ENCODE results near the gene CAPN8. TPM values are rescaled to one million over a fixed set of nuclear protein-coding genes. Genes with fewer than 3 reads are reported as not detected.

Gene CAPN8
- total RNA-seq, 4 donors from 2014 or later = 0.20 to 0.79 (median 0.40) TPM; not detected in 1

DNA sequence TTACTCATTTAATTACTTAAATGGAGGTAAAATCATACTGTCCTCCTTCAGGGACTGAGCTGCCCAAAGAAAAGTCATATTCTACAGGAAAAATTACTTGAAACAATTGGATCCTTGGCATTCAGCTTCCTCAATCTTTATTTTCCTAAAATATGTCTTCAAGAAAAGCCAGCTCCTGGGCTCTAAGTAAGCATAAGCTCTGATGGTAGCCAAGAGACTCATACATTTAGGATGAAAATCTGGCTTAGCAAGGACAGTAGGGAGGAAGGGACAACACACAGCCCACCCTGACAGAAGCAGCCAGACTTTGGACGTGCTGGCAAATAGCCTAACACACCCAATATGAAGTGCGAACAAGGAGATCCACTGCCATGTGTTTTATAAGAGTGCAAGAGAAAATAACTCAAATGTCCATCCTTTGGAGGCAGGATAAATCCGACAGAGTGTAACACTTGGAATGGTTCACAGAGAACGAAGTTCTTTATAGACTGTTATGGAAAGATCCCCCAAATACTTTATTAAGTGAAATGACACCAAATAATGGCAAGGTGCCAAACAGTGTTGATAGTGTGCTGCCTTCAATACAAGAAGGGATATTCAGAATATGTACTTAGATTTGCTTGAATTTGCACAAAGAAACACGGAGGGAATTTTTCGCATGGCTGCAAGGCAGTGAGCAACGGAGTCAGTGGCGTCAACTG, 14.1 kb downstream of the CAPN8 start:
- intact Hi-C loops (cut with DNase I) = no loop called here
- no peak for TF ChIP-seq POLR2A (IDR thresholded peaks at IDR 0.05)
- TF ChIP-seq, protein P1, sequence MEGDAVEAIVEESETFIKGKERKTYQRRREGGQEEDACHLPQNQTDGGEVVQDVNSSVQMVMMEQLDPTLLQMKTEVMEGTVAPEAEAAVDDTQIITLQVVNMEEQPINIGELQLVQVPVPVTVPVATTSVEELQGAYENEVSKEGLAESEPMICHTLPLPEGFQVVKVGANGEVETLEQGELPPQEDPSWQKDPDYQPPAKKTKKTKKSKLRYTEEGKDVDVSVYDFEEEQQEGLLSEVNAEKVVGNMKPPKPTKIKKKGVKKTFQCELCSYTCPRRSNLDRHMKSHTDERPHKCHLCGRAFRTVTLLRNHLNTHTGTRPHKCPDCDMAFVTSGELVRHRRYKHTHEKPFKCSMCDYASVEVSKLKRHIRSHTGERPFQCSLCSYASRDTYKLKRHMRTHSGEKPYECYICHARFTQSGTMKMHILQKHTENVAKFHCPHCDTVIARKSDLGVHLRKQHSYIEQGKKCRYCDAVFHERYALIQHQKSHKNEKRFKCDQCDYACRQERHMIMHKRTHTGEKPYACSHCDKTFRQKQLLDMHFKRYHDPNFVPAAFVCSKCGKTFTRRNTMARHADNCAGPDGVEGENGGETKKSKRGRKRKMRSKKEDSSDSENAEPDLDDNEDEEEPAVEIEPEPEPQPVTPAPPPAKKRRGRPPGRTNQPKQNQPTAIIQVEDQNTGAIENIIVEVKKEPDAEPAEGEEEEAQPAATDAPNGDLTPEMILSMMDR (IDR thresholded peaks at IDR 0.05) = no peak
- Histone ChIP-seq H3K4me3 (replicated peaks in 1 of 3) (no peak overlapping the region), H3K27me3 (no peaks in the 10 kb centered on the region), H3K9me3 (no peaks in the 10 kb centered on the region), H3K27ac (no peak overlapping the region), H3K36me3 (no peaks in the 10 kb centered on the region), H3K4me1 (no peaks in the 10 kb centered on the region)
- 77 to 80% methylated on average over 8 of the region's 8 CpGs for WGBS, 2 donors
- no peak for DNase-seq

DNA sequence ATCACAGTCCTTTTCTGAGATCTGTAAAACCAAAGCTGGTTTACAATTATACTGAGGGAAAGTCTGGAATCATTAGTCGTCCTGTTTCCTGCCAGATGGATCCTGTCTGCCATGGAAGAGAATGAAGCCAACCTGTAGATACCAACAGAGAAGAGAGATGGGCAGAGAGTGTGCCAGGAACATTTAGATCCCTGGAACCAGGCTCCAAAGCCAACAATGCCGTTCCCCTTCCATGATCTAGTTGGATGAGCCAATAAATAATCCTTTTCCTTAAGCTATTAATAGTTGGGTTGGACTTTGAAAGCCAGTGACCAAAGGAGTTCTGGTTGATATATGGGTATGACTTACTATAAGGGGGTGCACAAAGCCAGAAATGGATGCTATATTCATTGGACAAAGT, 15.0 kb downstream of the CAPN8 start:
- TF ChIP-seq, protein P1 (IDR thresholded peaks at IDR 0.05) = no peak
- no peak for TF ChIP-seq POLR2A (IDR thresholded peaks at IDR 0.05)
- no peaks in the 10 kb centered on the region for H3K36me3 ChIP-seq
- no peaks in the 10 kb centered on the region for H3K27me3 ChIP-seq
- H3K4me3 ChIP-seq (replicated peaks in 1 of 3) = no peak overlapping the region
- no peaks in the 10 kb centered on the region for H3K9me3 ChIP-seq
- no peak for DNase-seq
- 74 to 76% methylated on average over 2 of the region's 2 CpGs for WGBS, 2 donors
- H3K4me1 ChIP-seq = no peaks in the 10 kb centered on the region
- intact Hi-C loops (cut with DNase I) = no loop called here
- H3K27ac ChIP-seq = no peak overlapping the region

DNA sequence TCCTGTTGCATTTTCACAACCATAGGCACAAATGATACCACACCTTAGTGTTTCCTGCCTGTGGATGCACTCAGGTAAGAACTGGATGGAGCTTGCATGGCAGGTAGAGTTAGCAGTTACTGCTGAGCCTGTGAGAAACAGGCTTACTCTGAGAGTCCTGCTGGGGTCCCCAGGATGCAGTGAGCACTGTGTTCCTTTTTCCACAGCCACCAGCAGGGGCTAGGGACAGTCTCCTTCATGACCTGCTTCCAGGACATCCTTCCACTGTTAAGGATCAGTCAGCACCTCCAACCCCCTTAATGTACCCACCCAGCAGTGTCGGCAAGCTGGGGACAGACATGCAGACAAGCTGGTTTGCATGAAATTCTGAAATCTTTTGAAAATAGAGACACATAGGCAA, 16.3 kb downstream of the CAPN8 start:
- Histone ChIP-seq H3K9me3 (no peaks in the 10 kb centered on the region), H3K27ac (no peak overlapping the region), H3K27me3 (no peaks in the 10 kb centered on the region), H3K4me1 (no peaks in the 10 kb centered on the region), H3K36me3 (no peaks in the 10 kb centered on the region), H3K4me3 (replicated peaks in 1 of 3) (no peak overlapping the region)
- WGBS, 2 donors = 0 to 4% methylated on average over 1 of the region's 1 CpG
- DNase-seq = no peak
- TF ChIP-seq, protein P1 (IDR thresholded peaks at IDR 0.05) = no peak
- no peak for TF ChIP-seq POLR2A (IDR thresholded peaks at IDR 0.05)
- intact Hi-C loops (cut with DNase I) = no loop called here

DNA sequence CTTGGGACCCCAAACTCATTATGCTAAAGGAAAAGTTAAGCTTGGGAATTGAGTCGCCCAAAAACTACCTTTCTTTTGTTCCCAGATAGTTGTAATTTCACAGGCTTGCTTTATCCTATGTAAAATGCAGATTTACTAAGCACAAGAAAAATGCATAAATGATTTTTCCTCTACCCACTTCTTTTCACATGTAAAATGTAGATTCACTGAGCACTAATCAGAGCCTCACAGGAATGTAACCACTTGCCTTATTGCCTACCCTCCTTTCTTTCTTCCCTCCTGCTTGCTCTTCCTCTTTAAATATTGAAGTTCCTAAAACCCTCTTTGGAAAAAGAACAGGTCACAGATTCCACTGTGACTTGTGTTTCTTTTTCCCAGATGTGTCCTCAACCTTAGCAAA, 18.3 kb downstream of the CAPN8 start:
- Histone ChIP-seq H3K36me3 (no peaks in the 10 kb centered on the region), H3K27me3 (no peaks in the 10 kb centered on the region), H3K9me3 (no peaks in the 10 kb centered on the region), H3K27ac (no peak overlapping the region), H3K4me3 (replicated peaks in 1 of 3) (no peak overlapping the region), H3K4me1 (no peaks in the 10 kb centered on the region)
- intact Hi-C loops (cut with DNase I) = no loop called here
- 82 to 100% methylated on average over 1 of the region's 1 CpG for WGBS, 2 donors
- no peak for DNase-seq
- TF ChIP-seq, protein P1 (IDR thresholded peaks at IDR 0.05) = no peak
- no peak for TF ChIP-seq POLR2A (IDR thresholded peaks at IDR 0.05)

DNA sequence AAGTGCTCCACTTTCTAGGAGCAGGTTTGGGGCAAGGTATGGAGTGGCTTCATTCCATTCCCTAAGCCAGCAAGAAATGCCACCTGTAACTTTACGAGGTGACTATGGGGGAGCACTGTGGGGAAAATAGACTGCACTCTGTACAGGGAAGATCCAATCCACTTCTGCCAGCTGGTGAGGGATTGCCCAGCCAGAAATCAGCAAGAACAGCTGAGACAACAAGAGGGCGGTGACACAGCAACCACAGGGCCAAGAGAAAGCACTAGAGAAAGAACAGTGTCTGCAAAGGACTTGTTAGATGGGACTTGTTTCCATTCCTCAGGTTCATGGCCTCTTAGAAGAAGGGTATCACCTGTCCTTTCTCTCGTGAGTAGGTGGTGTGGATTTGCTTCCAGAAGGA, 19.6 kb downstream of the CAPN8 start:
- H3K27ac ChIP-seq = no peak overlapping the region
- H3K9me3 ChIP-seq = no peaks in the 10 kb centered on the region
- intact Hi-C loops (cut with DNase I) = no loop called here
- no peaks in the 10 kb centered on the region for H3K27me3 ChIP-seq
- no peak for DNase-seq
- no peaks in the 10 kb centered on the region for H3K36me3 ChIP-seq
- WGBS, 2 donors = 63 to 71% methylated on average over 3 of the region's 3 CpGs
- no peak overlapping the region for H3K4me3 ChIP-seq (replicated peaks in 1 of 3)
- no peaks in the 10 kb centered on the region for H3K4me1 ChIP-seq
- no peak for TF ChIP-seq POLR2A (IDR thresholded peaks at IDR 0.05)
- TF ChIP-seq, protein P1 (IDR thresholded peaks at IDR 0.05) = no peak

Measured in thyroid gland (tissue), 4 donors.